Liver (tissue), 9 donors: ENCODE measurements around the gene SSTR1. TPM values are rescaled to one million over a fixed set of nuclear protein-coding genes. Genes with fewer than 3 reads are reported as not detected.

Source experiments
- DNase-seq: peaks from one replicate; pipeline ENCODE4 v3.0.0-alpha.2; 2017; ENCODE audit warnings: low spot score
- H3K27ac ChIP-seq, 2 donors: one replicate each; pipeline ENCODE4 v1.7.0; 2013; ENCODE audit warnings: inconsistent platforms in 2 of 2, low read length in 2 of 2, control low read depth in 1 of 2, low read depth in 1 of 2, mild to moderate bottlenecking in 1 of 2
- H3K27me3 ChIP-seq, 4 donors: one replicate each; pipeline versions ENCODE4 v1.6.1 to v1.7.0; 2013; ENCODE audit warnings: low read length in 3 of 4, inconsistent platforms in 1 of 4, mild to moderate bottlenecking in 1 of 4, moderate library complexity in 1 of 4; ENCODE audit not compliant: control insufficient read depth in 4 of 4, insufficient read depth in 4 of 4
- H3K36me3 ChIP-seq, 4 donors: one replicate each; pipeline versions ENCODE4 v1.6.1 to v1.7.0; 2013; ENCODE audit warnings: low read length in 3 of 4, mild to moderate bottlenecking in 3 of 4, low read depth in 1 of 4, moderate library complexity in 1 of 4; ENCODE audit not compliant: control insufficient read depth in 4 of 4, insufficient read depth in 3 of 4
- H3K4me1 ChIP-seq, 4 donors: one replicate each; pipeline versions ENCODE4 v1.6.1 to v1.7.0; 2013; ENCODE audit warnings: low read length in 3 of 4, mild to moderate bottlenecking in 3 of 4, moderate library complexity in 1 of 4; ENCODE audit not compliant: control insufficient read depth in 4 of 4, insufficient read depth in 4 of 4
- H3K4me3 ChIP-seq, 3 donors: one replicate each; pipeline versions ENCODE4 v1.6.1 to v1.7.0; 2013; ENCODE audit warnings: low read length in 3 of 3, control low read depth in 1 of 3, low read depth in 1 of 3, mild to moderate bottlenecking in 1 of 3
- H3K9ac ChIP-seq, 2 donors: one replicate each; pipeline ENCODE4 v1.7.0; 2013; ENCODE audit warnings: low read length in 2 of 2, mild to moderate bottlenecking in 2 of 2, moderate library complexity in 2 of 2, control low read depth in 1 of 2, low read depth in 1 of 2
- H3K9me3 ChIP-seq, 4 donors: one replicate each; pipeline versions ENCODE4 v1.6.1 to v1.7.0; 2013; ENCODE audit warnings: low read length in 3 of 4; ENCODE audit not compliant: control insufficient read depth in 4 of 4
- EGR1 ChIP-seq, 2 donors: IDR thresholded peaks; 2 replicates each; pipeline ENCODE4 v1.6.1; 2016 to 2018; ENCODE audit warnings: antibody characterized with exemption in 2 of 2, low read depth in 2 of 2
- FOXA1 ChIP-seq: IDR thresholded peaks from 2 replicates; pipeline ENCODE4 v1.6.1; 2016; ENCODE audit warnings: antibody characterized with exemption
- FOXA2 ChIP-seq: IDR thresholded peaks from 2 replicates; pipeline ENCODE4 v1.6.1; 2016; ENCODE audit warnings: antibody characterized with exemption
- GABPA ChIP-seq, 2 donors: IDR thresholded peaks in 1 of 2; conservative IDR thresholded peaks in 1 of 2; 2 replicates each; pipeline ENCODE4 v1.6.1; 2016; ENCODE audit warnings: antibody characterized with exemption in 2 of 2, mild to moderate bottlenecking in 1 of 2, moderate library complexity in 1 of 2
- HNF4A ChIP-seq, 2 donors: conservative IDR thresholded peaks; 2 replicates each; pipeline ENCODE4 v1.6.1; 2016; ENCODE audit warnings: antibody characterized with exemption in 2 of 2, mild to moderate bottlenecking in 2 of 2
- HNF4G ChIP-seq: IDR thresholded peaks from 2 replicates; pipeline ENCODE4 v1.6.1; 2016; ENCODE audit warnings: antibody characterized with exemption
- JUND ChIP-seq, 2 donors: IDR thresholded peaks; 2 replicates each; pipeline ENCODE4 v1.6.1; 2016; ENCODE audit warnings: antibody characterized with exemption in 2 of 2
- SP1 ChIP-seq: IDR thresholded peaks from 2 replicates; pipeline ENCODE4 v1.6.1; 2018; ENCODE audit warnings: antibody characterized with exemption, mild to moderate bottlenecking
- TAF1 ChIP-seq: conservative IDR thresholded peaks from 2 replicates; pipeline ENCODE4 v1.6.1; 2016; ENCODE audit warnings: antibody characterized with exemption, mild to moderate bottlenecking
- WGBS: extraction: QIAGEN DNeasy Blood & Tissue Kit; methylation state at CpG from one replicate; pipeline ENCODE4 v1.1.7; 2013; 5-methylcytosine and 5-hydroxymethylcytosine counted together
- polyA plus RNA-seq, 2 donors: library from polyadenylated mRNA; stranded (reverse) in 1 of 2; unstranded in 1 of 2; fragments of 200-250 nt in 1 of 2; fragments of >200 nt in 1 of 2; fragmentation: Nextera tagmentation in 1 of 2; extraction: Ambion mirVana in 1 of 2; gene quantifications; one replicate each; pipeline versions ENCODE4 v1.2.1 to v1.2.3, GENCODE V29; 2013 to 2015
- total RNA-seq, 2 donors: library from RNA; depleted of rRNA; stranded (reverse); fragments of >200 nt; gene quantifications; one replicate each; pipeline ENCODE4 v1.2.3, GENCODE V29; 2014
- TF ChIP-seq, protein P1 (sequence below): IDR thresholded peaks from 2 replicates; pipeline ENCODE4 v1.6.1; 2016; ENCODE audit warnings: antibody characterized with exemption
- TF ChIP-seq, protein P2 (sequence below): IDR thresholded peaks from 2 replicates; pipeline ENCODE4 v1.6.1; 2016; ENCODE audit warnings: antibody characterized with exemption, mild to moderate bottlenecking
- TF ChIP-seq, protein P3 (sequence below): IDR thresholded peaks from 2 replicates; pipeline ENCODE4 v1.6.1; 2016; ENCODE audit warnings: antibody characterized with exemption
- donor health status: healthy.
- donor health status: healthy.
- donor health status: healthy.
- donor health status: healthy.
- donor health status: healthy.

The SSTR1 gene
- total and polyA plus RNA-seq, 4 donors: 0.23 to 3.6 (median 2.6) TPM

DNA sequence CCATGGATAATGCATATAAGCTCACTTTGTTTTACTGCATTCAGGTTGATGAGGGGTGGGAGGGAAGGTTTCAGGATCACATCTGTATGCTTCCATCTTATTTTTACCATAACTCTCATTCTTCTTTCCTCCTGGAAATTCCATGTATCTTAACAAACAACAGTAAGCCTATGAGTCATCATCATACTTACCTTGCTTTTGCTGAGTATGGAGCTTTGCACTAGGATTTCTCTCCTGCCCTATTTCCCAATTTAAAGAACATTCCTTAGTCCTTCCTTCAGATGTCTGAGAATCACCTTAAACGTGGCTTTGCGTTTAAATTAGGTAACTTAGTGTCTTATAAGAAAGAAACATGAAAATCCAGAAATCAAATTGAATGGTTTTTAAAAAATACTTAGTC is 49.8 kb downstream of the SSTR1 start:
- 68% methylated on average over 2 of the region's 2 CpGs for WGBS
- Histone ChIP-seq H3K27me3 (peaks cover 0 to 12% (median 3%) of the 10 kb centered on the region in 4 donors), H3K4me3 (no peak overlapping the region), H3K27ac (no peak overlapping the region), H3K4me1 (peaks cover 4 to 10% (median 9%) of the 10 kb centered on the region in 4 donors), H3K9me3 (no peaks in the 10 kb centered on the region), H3K9ac (no peak overlapping the region), H3K36me3 (no peaks in the 10 kb centered on the region)
- TF ChIP-seq, protein P1, sequence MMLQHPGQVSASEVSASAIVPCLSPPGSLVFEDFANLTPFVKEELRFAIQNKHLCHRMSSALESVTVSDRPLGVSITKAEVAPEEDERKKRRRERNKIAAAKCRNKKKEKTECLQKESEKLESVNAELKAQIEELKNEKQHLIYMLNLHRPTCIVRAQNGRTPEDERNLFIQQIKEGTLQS: no peak
- TF ChIP-seq SP1 (no peak), HNF4A (conservative IDR thresholded peaks at IDR 0.05) (no peak), GABPA (IDR thresholded peaks at IDR 0.05 in 1 of 2, conservative IDR thresholded peaks at IDR 0.05 in 1 of 2) (no peak), FOXA1 (no peak), EGR1 (IDR thresholded peaks at IDR 0.05; ENCODE audit: low read depth in 2 of 2) (no peak), HNF4G (no peak), TAF1 (no peak)
- TF ChIP-seq, protein P2, sequence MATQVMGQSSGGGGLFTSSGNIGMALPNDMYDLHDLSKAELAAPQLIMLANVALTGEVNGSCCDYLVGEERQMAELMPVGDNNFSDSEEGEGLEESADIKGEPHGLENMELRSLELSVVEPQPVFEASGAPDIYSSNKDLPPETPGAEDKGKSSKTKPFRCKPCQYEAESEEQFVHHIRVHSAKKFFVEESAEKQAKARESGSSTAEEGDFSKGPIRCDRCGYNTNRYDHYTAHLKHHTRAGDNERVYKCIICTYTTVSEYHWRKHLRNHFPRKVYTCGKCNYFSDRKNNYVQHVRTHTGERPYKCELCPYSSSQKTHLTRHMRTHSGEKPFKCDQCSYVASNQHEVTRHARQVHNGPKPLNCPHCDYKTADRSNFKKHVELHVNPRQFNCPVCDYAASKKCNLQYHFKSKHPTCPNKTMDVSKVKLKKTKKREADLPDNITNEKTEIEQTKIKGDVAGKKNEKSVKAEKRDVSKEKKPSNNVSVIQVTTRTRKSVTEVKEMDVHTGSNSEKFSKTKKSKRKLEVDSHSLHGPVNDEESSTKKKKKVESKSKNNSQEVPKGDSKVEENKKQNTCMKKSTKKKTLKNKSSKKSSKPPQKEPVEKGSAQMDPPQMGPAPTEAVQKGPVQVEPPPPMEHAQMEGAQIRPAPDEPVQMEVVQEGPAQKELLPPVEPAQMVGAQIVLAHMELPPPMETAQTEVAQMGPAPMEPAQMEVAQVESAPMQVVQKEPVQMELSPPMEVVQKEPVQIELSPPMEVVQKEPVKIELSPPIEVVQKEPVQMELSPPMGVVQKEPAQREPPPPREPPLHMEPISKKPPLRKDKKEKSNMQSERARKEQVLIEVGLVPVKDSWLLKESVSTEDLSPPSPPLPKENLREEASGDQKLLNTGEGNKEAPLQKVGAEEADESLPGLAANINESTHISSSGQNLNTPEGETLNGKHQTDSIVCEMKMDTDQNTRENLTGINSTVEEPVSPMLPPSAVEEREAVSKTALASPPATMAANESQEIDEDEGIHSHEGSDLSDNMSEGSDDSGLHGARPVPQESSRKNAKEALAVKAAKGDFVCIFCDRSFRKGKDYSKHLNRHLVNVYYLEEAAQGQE: no peak
- no peak for DNase-seq

DNA sequence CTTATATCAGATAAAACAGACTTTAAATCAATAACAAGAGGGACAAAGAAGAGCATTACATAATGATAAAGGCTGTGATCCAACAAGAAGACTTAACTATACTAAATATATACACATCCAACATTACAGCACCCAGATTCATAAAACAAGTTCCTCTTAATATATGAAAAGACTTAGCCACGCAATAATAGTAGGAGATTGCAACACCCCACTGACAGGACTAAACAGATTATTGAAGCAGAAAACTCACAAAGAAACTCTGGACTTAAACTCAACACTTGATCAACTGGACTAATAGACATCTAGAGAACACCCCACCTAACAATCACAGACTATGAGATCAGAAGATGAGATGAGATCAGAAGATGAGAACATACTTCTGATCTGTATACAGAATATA is 53.9 kb downstream of the SSTR1 start:
- Histone ChIP-seq H3K27ac (no peak overlapping the region), H3K9ac (no peak overlapping the region), H3K4me1 (no peaks in the 10 kb centered on the region), H3K36me3 (no peaks in the 10 kb centered on the region), H3K9me3 (no peaks in the 10 kb centered on the region), H3K4me3 (no peak overlapping the region), H3K27me3 (peaks cover 0 to 4% (median 0%) of the 10 kb centered on the region in 4 donors)
- 79% methylated on average over 1 of the region's 1 CpG for WGBS
- no peak for DNase-seq
- TF ChIP-seq, protein P2: no peak
- TF ChIP-seq TAF1 (no peak), FOXA2 (no peak), SP1 (no peak), JUND (IDR thresholded peaks at IDR 0.05) (no peak), HNF4A (conservative IDR thresholded peaks at IDR 0.05) (no peak)
- TF ChIP-seq, protein P3, sequence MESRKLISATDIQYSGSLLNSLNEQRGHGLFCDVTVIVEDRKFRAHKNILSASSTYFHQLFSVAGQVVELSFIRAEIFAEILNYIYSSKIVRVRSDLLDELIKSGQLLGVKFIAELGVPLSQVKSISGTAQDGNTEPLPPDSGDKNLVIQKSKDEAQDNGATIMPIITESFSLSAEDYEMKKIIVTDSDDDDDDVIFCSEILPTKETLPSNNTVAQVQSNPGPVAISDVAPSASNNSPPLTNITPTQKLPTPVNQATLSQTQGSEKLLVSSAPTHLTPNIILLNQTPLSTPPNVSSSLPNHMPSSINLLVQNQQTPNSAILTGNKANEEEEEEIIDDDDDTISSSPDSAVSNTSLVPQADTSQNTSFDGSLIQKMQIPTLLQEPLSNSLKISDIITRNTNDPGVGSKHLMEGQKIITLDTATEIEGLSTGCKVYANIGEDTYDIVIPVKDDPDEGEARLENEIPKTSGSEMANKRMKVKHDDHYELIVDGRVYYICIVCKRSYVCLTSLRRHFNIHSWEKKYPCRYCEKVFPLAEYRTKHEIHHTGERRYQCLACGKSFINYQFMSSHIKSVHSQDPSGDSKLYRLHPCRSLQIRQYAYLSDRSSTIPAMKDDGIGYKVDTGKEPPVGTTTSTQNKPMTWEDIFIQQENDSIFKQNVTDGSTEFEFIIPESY: no peak
- TF ChIP-seq, protein P1: no peak

Other genes starting within 250 kb of the SSTR1 start
- gene CLEC14A, start 48.2 kb downstream of the SSTR1 start, total RNA-seq: 1 to 10 TPM; 6.4 to 7.3 TPM
- gene CLEC14A, start 48.2 kb downstream of the SSTR1 start, polyA plus RNA-seq: 1 to 10 TPM; 7.0 to 7.2 TPM